ENCODE measurements around the gene CIB1. TPM values are rescaled to one million over a fixed set of nuclear protein-coding genes. Genes with fewer than 3 reads are reported as not detected.

CIB1 gene
- polyA plus RNA-seq, 1 of the 3 experiments (the other 2 are of a cell fraction), result 87.9 TPM

GRCh38 chr15:90222547-90222946 is 11.2 kb downstream of the CIB1 start:
- peaks cover 0 to 11% of the 10 kb centered on the region in 2 experiments; a peak in 1 of 4 replicates for H3K4me1 ChIP-seq (ENCODE audit: control insufficient read depth in 1 of 2, insufficient read depth in 2 of 2, low read depth in 1 of 2, low read length in 1 of 2)
- no peaks in the 10 kb centered on the region for H3K9me2 ChIP-seq
- H3K79me2 ChIP-seq (ENCODE audit: insufficient read depth), result no peaks in the 10 kb centered on the region
- no peak for DNase-seq
- CTCF ChIA-PET, result interaction anchor here (1.6 to 3.3 kb wide), 8 partner anchors 10 to 80 kb away, joined by 3 to 37 read pairs (median 20); partner anchors contain the start of genes CIB1, GDPGP1 and SEMA4B
- peaks cover 4 to 36% of the 10 kb centered on the region in 2 experiments for H3K36me3 ChIP-seq (replicated peaks in 1 of 2; ENCODE audit: control insufficient read depth in 1 of 2, insufficient read depth in 2 of 2, low read length in 1 of 2)
- no peak overlapping the region for H2AFZ ChIP-seq (ENCODE audit: low read depth)
- no peak overlapping the region for H3K9ac ChIP-seq
- H3K9me3 ChIP-seq, result no peaks in the 10 kb centered on the region
- H3K27me3 ChIP-seq (ENCODE audit: insufficient read depth), result no peaks in the 10 kb centered on the region
- POLR2A ChIA-PET, result no interaction called here
- no peak overlapping the region for H3K4me2 ChIP-seq
- TF ChIP-seq CHD2 (IDR thresholded peaks at IDR 0.05; ENCODE audit: low read length, partially characterized antibody), result no peak
- no peak for TF ChIP-seq FOXJ3 (CRISPR knock-in tag; IDR thresholded peaks at IDR 0.05)
- no peak for TF ChIP-seq NRF1 (IDR thresholded peaks at IDR 0.05; ENCODE audit: low read depth, low read length)
- no peak for TF ChIP-seq GATA2 (CRISPR knock-in tag; IDR thresholded peaks at IDR 0.05)
- TF ChIP-seq CTCF (IDR thresholded peaks at IDR 0.05), result no peak
- no peak for TF ChIP-seq TEAD4 (IDR thresholded peaks at IDR 0.05; ENCODE audit: borderline replicate concordance, insufficient read depth)
- no peak for TF ChIP-seq SIN3A (IDR thresholded peaks at IDR 0.05; ENCODE audit: borderline replicate concordance, low read depth, low read length)
- TF ChIP-seq RXRA (IDR thresholded peaks at IDR 0.05; ENCODE audit: borderline replicate concordance, low read depth), result no peak
- no peak for TF ChIP-seq JUND (IDR thresholded peaks at IDR 0.05)
- TF ChIP-seq RAD21 (IDR thresholded peaks at IDR 0.05; ENCODE audit: low read length), result no peak
- TF ChIP-seq TAF1 (IDR thresholded peaks at IDR 0.05; ENCODE audit: borderline replicate concordance, low read depth, low read length), result no peak
- TF ChIP-seq MAX (IDR thresholded peaks at IDR 0.05; ENCODE audit: low read depth), result no peak
- no peak for TF ChIP-seq GABPA (IDR thresholded peaks at IDR 0.05; ENCODE audit: low read depth)
- TF ChIP-seq NFIC (IDR thresholded peaks at IDR 0.05; ENCODE audit: borderline replicate concordance), result no peak
- no peak for TF ChIP-seq POLR2AphosphoS5 (IDR thresholded peaks at IDR 0.05; ENCODE audit: low read depth, low read length)
- no peak for TF ChIP-seq FOSL2 (IDR thresholded peaks at IDR 0.05; ENCODE audit: borderline replicate concordance, low read depth)
- H3K4me3 ChIP-seq (ENCODE audit: low read depth in 2 of 2, low read length in 1 of 2), result no peak overlapping the region
- no peaks in the 10 kb centered on the region for H4K20me1 ChIP-seq (ENCODE audit: insufficient read depth)
- WGBS (ENCODE audit: low lambda C conversion rate), result 84% methylated on average over 2 of the region's 2 CpGs
- H3K27ac ChIP-seq (ENCODE audit: low read depth in 2 of 2, low read length in 1 of 2), result no peak overlapping the region
- H3F3A ChIP-seq (replicated peaks; ENCODE audit: insufficient read depth), result no peaks in the 10 kb centered on the region

GRCh38 chr15:90221246-90221900 is 12.4 kb downstream of the CIB1 start:
- H2AFZ ChIP-seq (ENCODE audit: low read depth), result no peak overlapping the region
- POLR2A ChIA-PET, result interaction anchor here (1.0 to 1.1 kb wide), 2 partner anchors 20 to 47 kb away, joined by 4 to 8 read pairs; partner anchors contain the start of gene SEMA4B
- CTCF ChIA-PET, result interaction anchor here (0.6 to 3.3 kb wide), 33 partner anchors 11 to 324 kb away, joined by 3 to 37 read pairs (median 6); partner anchors contain the start of genes CIB1, GDPGP1, SEMA4B and TTLL13

More at GRCh38 chr15:90221246-90221900, 12.4 kb downstream of the CIB1 start:
- DNase-seq, result peak; percentile 86
- Histone ChIP-seq H3F3A (replicated peaks; ENCODE audit: insufficient read depth) (no peaks in the 10 kb centered on the region), H3K36me3 (replicated peaks in 1 of 2; ENCODE audit: control insufficient read depth in 1 of 2, insufficient read depth in 2 of 2, low read length in 1 of 2) (peaks cover 4 to 30% of the 10 kb centered on the region in 2 experiments), H3K27ac (ENCODE audit: low read depth in 2 of 2, low read length in 1 of 2) (peak overlapping the region in 1 of 2 experiments; percentile 47; a peak in 1 of 4 replicates), H3K9me2 (no peaks in the 10 kb centered on the region), H3K4me1 (ENCODE audit: control insufficient read depth in 1 of 2, insufficient read depth in 2 of 2, low read depth in 1 of 2, low read length in 1 of 2) (peaks cover 0 to 11% of the 10 kb centered on the region in 2 experiments; a peak in 1 of 4 replicates), H3K79me2 (ENCODE audit: insufficient read depth) (no peaks in the 10 kb centered on the region), H3K4me2 (no peak overlapping the region), H3K4me3 (ENCODE audit: low read depth in 2 of 2, low read length in 1 of 2) (no peak overlapping the region), H4K20me1 (ENCODE audit: insufficient read depth) (no peaks in the 10 kb centered on the region), H3K27me3 (ENCODE audit: insufficient read depth) (no peaks in the 10 kb centered on the region), H3K9me3 (no peaks in the 10 kb centered on the region), H3K9ac (no peak overlapping the region)
- peak; percentile 65 for TF ChIP-seq CTCF (IDR thresholded peaks at IDR 0.05)
- TF ChIP-seq SMC3 (IDR thresholded peaks at IDR 0.05; ENCODE audit: low read depth, low read length), result peak; percentile 93
- peak; percentile 90 for TF ChIP-seq RAD21 (IDR thresholded peaks at IDR 0.05; ENCODE audit: low read length)
- no peak for TF ChIP-seq GABPA (IDR thresholded peaks at IDR 0.05; ENCODE audit: low read depth)
- 68% methylated on average over 13 of the region's 14 CpGs for WGBS (ENCODE audit: low lambda C conversion rate)

All from SK-N-SH (cell line).